Astrocyte (in vitro differentiated cells and primary cell): Measurements from ENCODE around the gene EPS8L1.

ENCODE experiments used
- CTCF ChIP-seq: IDR thresholded peaks from 2 replicates; pipeline ENCODE4 v1.5.1; 2011; ENCODE audit warnings: low read depth, mild to moderate bottlenecking, inconsistent platforms, low read length, moderate library complexity; ENCODE audit not compliant: insufficient read depth
- EZH2 ChIP-seq: IDR thresholded peaks from 2 replicates; pipeline ENCODE4 v1.6.1; 2012; ENCODE audit warnings: mild to moderate bottlenecking, low read length, inconsistent platforms; ENCODE audit not compliant: insufficient read depth

GRCh38 chr19:55088543-55089341, 13.1 kb downstream of the EPS8L1 start:
- TF ChIP-seq EZH2 (no peak), CTCF (peak; percentile 41)
